A549 (cell line): ENCODE data around the gene OR1E1. TPM values are rescaled to one million over a fixed set of nuclear protein-coding genes. Genes with fewer than 3 reads are reported as not detected.
"Not testable (repeated sequence)": the region's sequence is repeated elsewhere in the genome, so short reads cannot be mapped to it uniquely, and the experiment has no call there.

Experiments
- ATAC-seq, 2 experiments: fragments of 200-7000 bp in 1 of 2; fragments of >200 bp in 1 of 2; cut with Nextera tagmentation in 1 of 2; cut with Tn5 transposase in 1 of 2; 3 replicates each; pipeline versions ENCODE4 v1.8.0 to v1.9.1; 2018 to 2020; ENCODE audit warnings: mild to moderate bottlenecking in 1 of 2, moderate library complexity in 1 of 2
- CTCF ChIA-PET: fragments of 300-600 bp; sonication (Branson Sonifier 250); formaldehyde crosslinking; extraction: SDS; loops from one replicate; lab custom pipeline; 2021; ENCODE audit warnings: antibody characterized with exemption, inconsistent platforms; lab: Yijun Ruan, JAX
- POLR2A ChIA-PET: fragments of 350-600 bp; formaldehyde crosslinking; extraction: SDS; loops from one replicate; lab custom pipeline; 2021; ENCODE audit warnings: antibody characterized with exemption, inconsistent platforms; lab: Yijun Ruan, JAX
- DNase-seq, 2 experiments: peaks; one replicate each; pipeline versions ENCODE4 v3.0.0 to v3.0.0-alpha.2; 2011 to 2016; ENCODE audit warnings: low read depth in 1 of 2, low spot score in 1 of 2
- FAIRE-seq: peaks from 2 replicates; lab custom pipeline; 2011; peaks lifted over from hg19 to GRCh38; lab: Jason Lieb, UNC
- H3K27ac ChIP-seq, 2 experiments: fragments of >200 bp; sonication (Bioruptor Twin); formaldehyde crosslinking; 3 replicates each; pipeline ENCODE4 v1.5.1; 2016 to 2017
- H3K4me1 ChIP-seq: fragments of >200 bp; sonication (Bioruptor Twin); formaldehyde crosslinking; 3 replicates; pipeline ENCODE4 v1.6.1; 2016
- H3K4me2 ChIP-seq: fragments of >200 bp; sonication (Bioruptor Twin); formaldehyde crosslinking; 3 replicates; pipeline ENCODE4 v1.6.1; 2016
- H3K4me3 ChIP-seq: fragments of >200 bp; sonication (Bioruptor Twin); formaldehyde crosslinking; 3 replicates; pipeline ENCODE4 v1.5.1; 2016
- H3K9me3 ChIP-seq: fragments of >200 bp; sonication (Bioruptor Twin); formaldehyde crosslinking; 3 replicates; pipeline ENCODE4 v1.6.1; 2016
- CBX8 ChIP-seq: fragments of 200-600 bp; sonication (generic); IDR thresholded peaks from 2 replicates; pipeline ENCODE4 v1.6.1; 2016
- CEBPB ChIP-seq, 2 experiments: fragments of >200 bp in 1 of 2; sonication (Bioruptor Twin) in 1 of 2; formaldehyde crosslinking in 1 of 2; IDR thresholded peaks; 2 replicates each; pipeline ENCODE4 v1.6.1; 2012 to 2016
- CHD2 ChIP-seq: fragments of 150-350 bp; IDR thresholded peaks from 2 replicates; pipeline ENCODE4 v1.6.1; 2014; ENCODE audit warnings: low read length; ENCODE audit not compliant: partially characterized antibody
- EP300 ChIP-seq, 2 experiments: fragments of >200 bp; sonication (Bioruptor Twin); formaldehyde crosslinking; IDR thresholded peaks; 2 replicates in 1 of 2; 3 replicates in 1 of 2; pipeline ENCODE4 v1.6.1; 2016 to 2017
- ESRRA ChIP-seq: fragments of 150-350 bp; IDR thresholded peaks from 2 replicates; pipeline ENCODE4 v1.6.1; 2014; ENCODE audit warnings: mild to moderate bottlenecking, low read length, borderline replicate concordance
- FOSB ChIP-seq: fragments of 250-450 bp; sonication (Bioruptor Pico); IDR thresholded peaks from 2 replicates; pipeline ENCODE4 v1.5.0; 2020; ENCODE audit warnings: mild to moderate bottlenecking, moderate library complexity
- GATA3 ChIP-seq: IDR thresholded peaks from 2 replicates; pipeline ENCODE4 v1.6.1; 2012; ENCODE audit warnings: borderline replicate concordance
- HOXA7 ChIP-seq: fragments of 250-450 bp; sonication (Bioruptor Pico); IDR thresholded peaks from 2 replicates; pipeline ENCODE4 v1.5.0; 2020; ENCODE audit warnings: mild to moderate bottlenecking, moderate library complexity
- HOXB13 ChIP-seq: fragments of 250-450 bp; sonication (Bioruptor Pico); IDR thresholded peaks from 2 replicates; pipeline ENCODE4 v1.5.0; 2020; ENCODE audit warnings: low read depth, mild to moderate bottlenecking, moderate library complexity
- KDM1A ChIP-seq: fragments of 200-600 bp; sonication (generic); IDR thresholded peaks from 2 replicates; pipeline ENCODE4 v1.6.1; 2016; ENCODE audit warnings: low read depth, mild to moderate bottlenecking
- MYC ChIP-seq: IDR thresholded peaks from 2 replicates; pipeline ENCODE4 v1.6.1; 2012; ENCODE audit warnings: mild to moderate bottlenecking, inconsistent platforms, low read length, improper control_type of control experiment, borderline replicate concordance
- POLR2A ChIP-seq: IDR thresholded peaks from 2 replicates; pipeline ENCODE4 v1.6.1; 2012; ENCODE audit warnings: mild to moderate bottlenecking, low read length
- RAD21 ChIP-seq, 2 experiments: fragments of >200 bp in 1 of 2; sonication (Bioruptor Twin) in 1 of 2; formaldehyde crosslinking in 1 of 2; IDR thresholded peaks in 1 of 2; conservative IDR thresholded peaks in 1 of 2; 2 replicates in 1 of 2; 3 replicates in 1 of 2; pipeline ENCODE4 v1.6.1; 2012 to 2018; ENCODE audit warnings: inconsistent platforms in 1 of 2
- SMC3 ChIP-seq: fragments of >200 bp; sonication (Bioruptor Twin); formaldehyde crosslinking; IDR thresholded peaks from 3 replicates; pipeline ENCODE4 v1.6.1; 2018; ENCODE audit warnings: inconsistent platforms
- ZC3H11A ChIP-seq: fragments of 450-650 bp; IDR thresholded peaks from 2 replicates; pipeline ENCODE4 v1.6.1; 2014; ENCODE audit warnings: antibody characterized with exemption, mild to moderate bottlenecking
- WGBS: methylation state at CpG from one replicate; pipeline ENCODE4 v1.1.6; 2017; ENCODE audit errors: missing lambda C conversion rate; 5-methylcytosine and 5-hydroxymethylcytosine counted together
- polyA plus RNA-seq, 4 experiments: library from polyadenylated mRNA; depleted of rRNA in 3 of 4; stranded (reverse); fragments of >200 nt; fragmentation: RNase III in 1 of 4; extraction: RNeasy Plus Mini Kit Qiagen cat#74134 plus additional on column Dnase treatment in 1 of 4; gene quantifications; 2 replicates in 3 of 4; 3 replicates in 1 of 4; pipeline ENCODE4 v1.2.3, GENCODE V29; 2011 to 2017
- TF ChIP-seq, protein P1 (sequence below): fragments of >200 bp; sonication (Bioruptor Twin); formaldehyde crosslinking; IDR thresholded peaks from 2 replicates; pipeline ENCODE4 v1.6.1; 2016
- TF ChIP-seq, protein P2 (sequence below): IDR thresholded peaks from 2 replicates; pipeline ENCODE4 v1.6.1; 2012; ENCODE audit warnings: low read depth, borderline replicate concordance
- TF ChIP-seq, protein P3 (sequence below): fragments of 450-650 bp; IDR thresholded peaks from 2 replicates; pipeline ENCODE4 v1.6.1; 2014; ENCODE audit warnings: antibody characterized with exemption
- TF ChIP-seq, protein P4 (sequence below): fragments of >200 bp; sonication (Bioruptor Twin); formaldehyde crosslinking; IDR thresholded peaks from 3 replicates; pipeline ENCODE4 v1.5.1; 2016

OR1E1 gene
- polyA plus RNA-seq, 2 of the 4 experiments (the other 2 are of a cell fraction) = not detected

DNA sequence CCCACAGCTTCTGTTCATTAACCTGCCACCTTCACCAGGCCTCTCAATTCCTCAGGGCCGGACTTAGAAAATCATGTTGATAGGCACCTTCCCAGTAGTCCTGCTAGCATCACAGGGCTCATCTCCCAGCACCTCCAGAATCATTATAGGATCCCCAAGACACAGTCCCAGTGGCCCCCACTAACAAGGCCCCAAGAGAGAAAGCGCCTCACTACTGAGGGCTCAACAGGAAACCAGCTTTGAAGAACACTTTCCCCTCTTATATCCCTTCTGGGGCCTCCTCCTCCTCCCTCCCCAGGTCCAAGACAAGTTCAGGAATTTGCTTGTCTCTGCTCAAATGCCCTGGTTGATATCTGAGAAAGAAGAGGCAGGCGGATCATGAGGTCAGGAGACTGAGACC lies 12.9 kb upstream of the OR1E1 start, which contains the start of gene OR3A3:
Gene OR3A3, plus strand, starts transcription at position 301 of the 400 bp plus-strand sequence.
- no peak within 1 kb of the TSS for H3K4me3 ChIP-seq
- DNase-seq (no peak), FAIRE-seq (no peak)
- 26% methylated on average over 3 of the region's 3 CpGs for WGBS
- ChIA-PET CTCF (interaction anchor here (1.2 kb wide), 1 partner anchor 66 kb away, joined by 3 read pairs; no protein-coding TSS in a partner anchor), POLR2A (no interaction called here)
- H3K27ac ChIP-seq = no peak within 1 kb of the TSS
- H3K4me1 ChIP-seq = no peaks in the 10 kb centered on the region
- H3K9me3 ChIP-seq = peaks cover 17% of the 10 kb centered on the region; the same call in 2 of the 3 replicates
- TF ChIP-seq POLR2A = no peak
- TF ChIP-seq, protein P1, sequence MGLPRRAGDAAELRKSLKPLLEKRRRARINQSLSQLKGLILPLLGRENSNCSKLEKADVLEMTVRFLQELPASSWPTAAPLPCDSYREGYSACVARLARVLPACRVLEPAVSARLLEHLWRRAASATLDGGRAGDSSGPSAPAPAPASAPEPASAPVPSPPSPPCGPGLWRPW = no peak
- TF ChIP-seq, all 56 proteins: peak for 0
- H3K4me2 ChIP-seq = no peak within 1 kb of the TSS
- ATAC-seq = no peak

DNA sequence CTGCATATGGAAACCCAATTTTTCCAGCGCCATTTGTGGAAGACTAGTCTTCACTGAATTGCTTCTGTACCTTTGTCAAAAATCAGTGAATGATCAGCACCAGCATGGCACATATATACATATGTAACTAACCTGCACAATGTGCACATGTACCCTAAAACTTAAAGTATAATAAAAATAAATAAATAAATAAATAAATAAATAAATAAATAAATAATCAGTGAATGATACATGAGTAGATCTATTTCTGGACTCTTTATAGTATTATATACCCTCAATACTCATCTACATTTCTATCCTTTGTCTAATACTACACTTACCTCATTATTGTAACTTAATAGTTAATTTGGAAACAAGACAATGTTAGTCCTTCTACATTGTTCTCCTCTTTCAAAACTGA lies 5.6 kb upstream of the OR1E1 start:
- CTCF ChIA-PET = interaction anchor here (0.6 kb wide), 1 partner anchor 88 kb away, joined by 4 read pairs; no protein-coding TSS in a partner anchor
- 4% methylated on average over 1 of the region's 1 CpG for WGBS
- H3K4me3 ChIP-seq, H3K4me1 ChIP-seq, H3K27ac ChIP-seq, DNase-seq, ATAC-seq, H3K4me2 ChIP-seq, POLR2A ChIA-PET, FAIRE-seq: not testable (repeated sequence)
- H3K9me3 ChIP-seq = peaks cover 12% of the 10 kb centered on the region; the same call in 2 of the 3 replicates
- TF ChIP-seq ZC3H11A = peak; percentile 88

DNA sequence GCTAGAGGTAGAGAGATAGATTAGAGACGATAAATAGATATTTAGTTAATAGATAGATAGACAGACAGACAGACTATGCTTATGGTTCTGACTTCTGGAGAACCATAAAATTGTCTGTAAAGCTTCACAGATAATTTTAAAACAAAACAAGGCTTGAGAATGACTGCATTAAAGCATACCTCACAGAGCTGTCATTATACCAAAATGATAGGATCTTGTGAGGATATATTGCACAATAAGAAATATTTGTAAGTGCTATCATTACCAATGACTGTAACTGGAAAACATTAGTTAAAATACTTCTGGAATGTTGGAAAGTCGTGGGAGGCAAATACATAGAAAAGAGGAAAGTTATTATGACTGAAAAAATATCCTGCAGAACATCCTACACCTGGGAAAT lies 3.6 kb upstream of the OR1E1 start:
- FAIRE-seq (peak; percentile 32), DNase-seq (no peak), ATAC-seq (no peak)
- TF ChIP-seq SMC3 (no peak), GATA3 (no peak), ESRRA (no peak), ZC3H11A (no peak), EP300 (IDR thresholded peaks at IDR 0.05) (no peak), CHD2 (no peak), CEBPB (IDR thresholded peaks at IDR 0.05) (no peak), KDM1A (no peak), HOXB13 (CRISPR knock-in tag) (no peak), CBX8 (no peak), MYC (no peak), FOSB (CRISPR knock-in tag) (no peak)
- TF ChIP-seq, protein P2, sequence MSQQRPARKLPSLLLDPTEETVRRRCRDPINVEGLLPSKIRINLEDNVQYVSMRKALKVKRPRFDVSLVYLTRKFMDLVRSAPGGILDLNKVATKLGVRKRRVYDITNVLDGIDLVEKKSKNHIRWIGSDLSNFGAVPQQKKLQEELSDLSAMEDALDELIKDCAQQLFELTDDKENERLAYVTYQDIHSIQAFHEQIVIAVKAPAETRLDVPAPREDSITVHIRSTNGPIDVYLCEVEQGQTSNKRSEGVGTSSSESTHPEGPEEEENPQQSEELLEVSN = no peak
- TF ChIP-seq, protein P3, sequence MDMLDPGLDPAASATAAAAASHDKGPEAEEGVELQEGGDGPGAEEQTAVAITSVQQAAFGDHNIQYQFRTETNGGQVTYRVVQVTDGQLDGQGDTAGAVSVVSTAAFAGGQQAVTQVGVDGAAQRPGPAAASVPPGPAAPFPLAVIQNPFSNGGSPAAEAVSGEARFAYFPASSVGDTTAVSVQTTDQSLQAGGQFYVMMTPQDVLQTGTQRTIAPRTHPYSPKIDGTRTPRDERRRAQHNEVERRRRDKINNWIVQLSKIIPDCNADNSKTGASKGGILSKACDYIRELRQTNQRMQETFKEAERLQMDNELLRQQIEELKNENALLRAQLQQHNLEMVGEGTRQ = no peak
- TF ChIP-seq, protein P4, sequence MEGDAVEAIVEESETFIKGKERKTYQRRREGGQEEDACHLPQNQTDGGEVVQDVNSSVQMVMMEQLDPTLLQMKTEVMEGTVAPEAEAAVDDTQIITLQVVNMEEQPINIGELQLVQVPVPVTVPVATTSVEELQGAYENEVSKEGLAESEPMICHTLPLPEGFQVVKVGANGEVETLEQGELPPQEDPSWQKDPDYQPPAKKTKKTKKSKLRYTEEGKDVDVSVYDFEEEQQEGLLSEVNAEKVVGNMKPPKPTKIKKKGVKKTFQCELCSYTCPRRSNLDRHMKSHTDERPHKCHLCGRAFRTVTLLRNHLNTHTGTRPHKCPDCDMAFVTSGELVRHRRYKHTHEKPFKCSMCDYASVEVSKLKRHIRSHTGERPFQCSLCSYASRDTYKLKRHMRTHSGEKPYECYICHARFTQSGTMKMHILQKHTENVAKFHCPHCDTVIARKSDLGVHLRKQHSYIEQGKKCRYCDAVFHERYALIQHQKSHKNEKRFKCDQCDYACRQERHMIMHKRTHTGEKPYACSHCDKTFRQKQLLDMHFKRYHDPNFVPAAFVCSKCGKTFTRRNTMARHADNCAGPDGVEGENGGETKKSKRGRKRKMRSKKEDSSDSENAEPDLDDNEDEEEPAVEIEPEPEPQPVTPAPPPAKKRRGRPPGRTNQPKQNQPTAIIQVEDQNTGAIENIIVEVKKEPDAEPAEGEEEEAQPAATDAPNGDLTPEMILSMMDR = no peak
- POLR2A ChIA-PET = no interaction called here
- H3K9me3 ChIP-seq = no peaks in the 10 kb centered on the region; the same call in 2 of the 3 replicates
- 0% methylated on average over 2 of the region's 2 CpGs for WGBS
- H3K4me1 ChIP-seq = no peaks in the 10 kb centered on the region
- no peak overlapping the region for H3K4me3 ChIP-seq
- CTCF ChIA-PET = no interaction called here
- H3K27ac ChIP-seq = no peak overlapping the region
- H3K4me2 ChIP-seq = no peak overlapping the region

DNA sequence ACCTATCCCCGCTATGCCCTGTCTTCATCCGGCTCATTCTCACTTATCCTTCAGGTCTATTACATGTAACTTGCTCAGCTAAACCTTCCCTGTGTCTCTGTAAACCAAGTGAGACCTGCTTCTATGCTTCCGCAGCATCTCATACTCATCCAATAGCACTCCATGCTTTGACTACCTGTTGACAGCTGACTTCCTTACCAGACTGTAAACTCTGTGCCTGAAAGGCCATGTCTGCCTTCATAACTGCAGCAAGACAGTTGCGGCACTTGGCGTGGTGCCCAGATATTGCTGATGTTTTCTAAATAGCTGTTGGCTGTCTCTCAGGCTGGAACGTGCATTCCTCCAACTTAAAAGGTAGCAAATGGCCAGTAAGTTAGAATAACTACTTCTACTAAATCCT lies 1.8 kb upstream of the OR1E1 start:
- Histone ChIP-seq H3K4me3 (no peak overlapping the region), H3K4me2 (no peak overlapping the region), H3K4me1 (no peaks in the 10 kb centered on the region), H3K9me3 (no peaks in the 10 kb centered on the region), H3K27ac (no peak overlapping the region)
- 2% methylated on average over 6 of the region's 6 CpGs for WGBS
- ATAC-seq (no peak), FAIRE-seq (no peak), DNase-seq (no peak)
- TF ChIP-seq RAD21 (conservative IDR thresholded peaks at IDR 0.05 in 1 of 2, IDR thresholded peaks at IDR 0.05 in 1 of 2) (no peak), HOXB13 (CRISPR knock-in tag) (no peak), SMC3 (no peak), HOXA7 (no peak)
- ChIA-PET POLR2A (no interaction called here), CTCF (no interaction called here)
